ENCODE measurements around the gene PITPNB. TPM values are rescaled to one million over a fixed set of nuclear protein-coding genes. Genes with fewer than 3 reads are reported as not detected.
A peak's percentile ranks its signal among the peaks of the same experiment; 100 is the strongest.

Gene PITPNB
- total RNA-seq, 4 donors from 2014 or later: 12.1 to 18.7 (median 16.1) TPM

- no peaks in the 10 kb centered on the region for H3K9me3 ChIP-seq
- H3K4me3 ChIP-seq: no peak overlapping the region
- H3K27ac ChIP-seq: no peak overlapping the region
- ATAC-seq (no peak), DNase-seq (no peak)
- intact Hi-C loops (cut with DNase I; ENCODE audit: low total_unique reads): no loop called here
- no peaks in the 10 kb centered on the region for H3K27me3 ChIP-seq
- in situ Hi-C loops (cut with MboI; ENCODE audit: low sequenced_read_pairs in 4 of 4): no loop called here
- no peak for TF ChIP-seq POLR2A (IDR thresholded peaks at IDR 0.05)
- no peak for TF ChIP-seq CTCF (IDR thresholded peaks at IDR 0.05 in 4 of 5, conservative IDR thresholded peaks at IDR 0.05 in 1 of 5)
- H3K4me1 ChIP-seq: no peaks in the 10 kb centered on the region
- H3K36me3 ChIP-seq: no peaks in the 10 kb centered on the region
Observed at GRCh38 chr22:27832606-27833005, 86.5 kb downstream of the PITPNB start.

- DNase-seq (no peak), ATAC-seq (no peak)
- intact Hi-C loops (cut with DNase I; ENCODE audit: low total_unique reads): no loop called here
- TF ChIP-seq POLR2A (IDR thresholded peaks at IDR 0.05) (no peak), CTCF (IDR thresholded peaks at IDR 0.05 in 4 of 5, conservative IDR thresholded peaks at IDR 0.05 in 1 of 5) (no peak)
- Histone ChIP-seq H3K4me1 (no peaks in the 10 kb centered on the region), H3K27me3 (no peaks in the 10 kb centered on the region), H3K9me3 (no peaks in the 10 kb centered on the region), H3K27ac (no peak overlapping the region), H3K36me3 (no peaks in the 10 kb centered on the region), H3K4me3 (no peak overlapping the region)
- in situ Hi-C loops (cut with MboI; ENCODE audit: low sequenced_read_pairs in 4 of 4): no loop called here
Observed at GRCh38 chr22:27829620-27830019, 89.4 kb downstream of the PITPNB start.

GRCh38 chr22:27827604-27828587 lies 91.2 kb downstream of the PITPNB start:
- no peak overlapping the region for H3K27ac ChIP-seq
- ATAC-seq: peak; percentile 6 to 18
- no peaks in the 10 kb centered on the region for H3K9me3 ChIP-seq
- intact Hi-C loops (cut with DNase I; ENCODE audit: low total_unique reads): no loop called here
- H3K36me3 ChIP-seq: no peaks in the 10 kb centered on the region
- H3K4me1 ChIP-seq: no peaks in the 10 kb centered on the region
- H3K27me3 ChIP-seq: no peaks in the 10 kb centered on the region
- no peak overlapping the region for H3K4me3 ChIP-seq
- TF ChIP-seq POLR2A (IDR thresholded peaks at IDR 0.05) (no peak), CTCF (IDR thresholded peaks at IDR 0.05 in 4 of 5, conservative IDR thresholded peaks at IDR 0.05 in 1 of 5) (no peak)
- in situ Hi-C loops (cut with MboI; ENCODE audit: low sequenced_read_pairs in 4 of 4): no loop called here
- DNase-seq: peak in 1 of 2 donors; percentile 39

- DNase-seq: no peak
- Histone ChIP-seq H3K4me1 (no peaks in the 10 kb centered on the region), H3K9me3 (no peaks in the 10 kb centered on the region), H3K27me3 (no peaks in the 10 kb centered on the region), H3K36me3 (no peaks in the 10 kb centered on the region), H3K4me3 (no peak overlapping the region), H3K27ac (no peak overlapping the region)
- intact Hi-C loops (cut with DNase I; ENCODE audit: low total_unique reads): no loop called here
- ATAC-seq: no peak
- in situ Hi-C loops (cut with MboI; ENCODE audit: low sequenced_read_pairs in 4 of 4): no loop called here
- no peak for TF ChIP-seq POLR2A (IDR thresholded peaks at IDR 0.05)
- TF ChIP-seq CTCF (IDR thresholded peaks at IDR 0.05 in 4 of 5, conservative IDR thresholded peaks at IDR 0.05 in 1 of 5): peak in 2 of 5 experiments; percentile 14 to 24
Observed at GRCh38 chr22:27825174-27825573, 93.9 kb downstream of the PITPNB start.

Measured in gastrocnemius medialis (tissue), 4 donors.